ENCODE data around the gene SEMA3D. TPM values are rescaled to one million over a fixed set of nuclear protein-coding genes. Genes with fewer than 3 reads are reported as not detected.

Gene SEMA3D
- total RNA-seq, 4 donors from 2014 or later: 4.8 to 12.7 (median 9.8) TPM

- WGBS, 2 donors: 90 to 92% methylated on average over 1 of the region's 1 CpG
- no peak for TF ChIP-seq POLR2A (IDR thresholded peaks at IDR 0.05)
- no peak for TF ChIP-seq EP300 (IDR thresholded peaks at IDR 0.05)
- TF ChIP-seq CTCF (IDR thresholded peaks at IDR 0.05): no peak
- Histone ChIP-seq H3K27me3 (no peaks in the 10 kb centered on the region), H3K9me3 (no peaks in the 10 kb centered on the region), H3K4me3 (no peak overlapping the region), H3K4me1 (peaks cover 0 to 7% (median 0%) of the 10 kb centered on the region in 4 donors), H3K36me3 (no peaks in the 10 kb centered on the region), H3K27ac (no peak overlapping the region)
- no peak for DNase-seq (ENCODE audit: low spot score in 2 of 2)
These were observed 53.3 kb downstream of the SEMA3D start for GRCh38 chr7:85133560-85133959.

GRCh38 chr7:85133006-85133405 is 53.9 kb downstream of the SEMA3D start:
- no peaks in the 10 kb centered on the region for H3K36me3 ChIP-seq
- no peak for DNase-seq (ENCODE audit: low spot score in 2 of 2)
- H3K27ac ChIP-seq: no peak overlapping the region
- no peaks in the 10 kb centered on the region for H3K27me3 ChIP-seq
- H3K4me3 ChIP-seq: no peak overlapping the region
- no peaks in the 10 kb centered on the region for H3K9me3 ChIP-seq
- no peak for TF ChIP-seq CTCF (IDR thresholded peaks at IDR 0.05)
- no peak for TF ChIP-seq EP300 (IDR thresholded peaks at IDR 0.05)
- no peak for TF ChIP-seq POLR2A (IDR thresholded peaks at IDR 0.05)
- peaks cover 0 to 7% (median 0%) of the 10 kb centered on the region in 4 donors for H3K4me1 ChIP-seq
- WGBS, 2 donors: 92 to 95% methylated on average over 2 of the region's 2 CpGs

- H3K36me3 ChIP-seq: no peaks in the 10 kb centered on the region
- no peak overlapping the region for H3K4me3 ChIP-seq
- no peaks in the 10 kb centered on the region for H3K9me3 ChIP-seq
- H3K27ac ChIP-seq: no peak overlapping the region
- no peak for DNase-seq (ENCODE audit: low spot score in 2 of 2)
- H3K4me1 ChIP-seq: no peaks in the 10 kb centered on the region
- TF ChIP-seq CTCF (IDR thresholded peaks at IDR 0.05) (no peak), POLR2A (IDR thresholded peaks at IDR 0.05) (no peak), EP300 (IDR thresholded peaks at IDR 0.05) (no peak)
- WGBS, 2 donors: 97% methylated on average over 4 of the region's 4 CpGs
- H3K27me3 ChIP-seq: no peaks in the 10 kb centered on the region
These were observed 56.2 kb downstream of the SEMA3D start for GRCh38 chr7:85130702-85131101.

- DNase-seq (ENCODE audit: low spot score in 2 of 2): no peak
- Histone ChIP-seq H3K9me3 (no peaks in the 10 kb centered on the region), H3K36me3 (no peaks in the 10 kb centered on the region), H3K4me3 (no peak overlapping the region), H3K27ac (no peak overlapping the region), H3K27me3 (no peaks in the 10 kb centered on the region), H3K4me1 (no peaks in the 10 kb centered on the region)
- 40 to 67% methylated on average over 2 of the region's 2 CpGs for WGBS, 2 donors
- no peak for TF ChIP-seq POLR2A (IDR thresholded peaks at IDR 0.05)
- TF ChIP-seq CTCF (IDR thresholded peaks at IDR 0.05): no peak
- TF ChIP-seq EP300 (IDR thresholded peaks at IDR 0.05): no peak
These were observed 60.5 kb downstream of the SEMA3D start for GRCh38 chr7:85126383-85126782.

- TF ChIP-seq EP300 (IDR thresholded peaks at IDR 0.05) (no peak), POLR2A (IDR thresholded peaks at IDR 0.05) (no peak), CTCF (IDR thresholded peaks at IDR 0.05) (no peak)
- no peak for DNase-seq (ENCODE audit: low spot score in 2 of 2)
- Histone ChIP-seq H3K4me3 (no peak overlapping the region), H3K27ac (no peak overlapping the region), H3K36me3 (no peaks in the 10 kb centered on the region), H3K9me3 (no peaks in the 10 kb centered on the region), H3K27me3 (no peaks in the 10 kb centered on the region), H3K4me1 (no peaks in the 10 kb centered on the region)
- 60 to 64% methylated on average over 2 of the region's 2 CpGs for WGBS, 2 donors
These were observed 61.2 kb downstream of the SEMA3D start for GRCh38 chr7:85125651-85126131.

All from tibial nerve (tissue), 4 donors.